Activated T-helper 1 cell treated with anti-CD3 and anti-CD28 coated beads, Interleukin-12 subunit alpha, Interleukin-12 subunit beta, Interleukin-2, Interleukin-4 antibody, amounts not matched to agents 30 ng/mL and 10 ng/mL and 1 ng/mL, durations not matched to agents 14 hours and 24 hours and 36 hours (primary cell): ENCODE measurements around the gene SLC27A4. TPM values are rescaled to one million over a fixed set of nuclear protein-coding genes. Genes with fewer than 3 reads are reported as not detected.

Experiments
- DNase-seq: peaks from one replicate; pipeline ENCODE4 v3.0.0; 2021; ENCODE audit warnings: low spot score
- H3K27ac Mint-ChIP-seq: one replicate; pipeline ENCODE4 v1.8.0; 2021; ENCODE audit warnings: mild to moderate bottlenecking, mixed read lengths
- H3K27me3 Mint-ChIP-seq: one replicate; pipeline ENCODE4 v1.8.0; 2022; ENCODE audit warnings: mild to moderate bottlenecking, moderate library complexity, mixed read lengths; ENCODE audit not compliant: insufficient read depth
- H3K36me3 Mint-ChIP-seq: one replicate; pipeline ENCODE4 v1.8.0; 2021; ENCODE audit warnings: low read depth, mixed read lengths
- H3K4me1 Mint-ChIP-seq: one replicate; pipeline ENCODE4 v1.8.0; 2021; ENCODE audit warnings: low read depth, mixed read lengths
- H3K4me3 Mint-ChIP-seq: one replicate; pipeline ENCODE4 v1.8.0; 2021; ENCODE audit warnings: mild to moderate bottlenecking, moderate library complexity, mixed read lengths
- H3K9me3 Mint-ChIP-seq: one replicate; pipeline ENCODE4 v1.8.0; 2021; ENCODE audit warnings: mixed read lengths
- intact Hi-C: fragments of 100-400 bp; cut with micrococcal nuclease; formaldehyde crosslinking; loops from one replicate; pipeline ENCODE4 v1.15.1; 2024
- total RNA-seq: library from RNA; stranded (reverse); gene quantifications from 2 replicates; pipeline ENCODE4 v1.2.3, GENCODE V29; 2022

Gene SLC27A4
- total RNA-seq, 1 donor from 2014 or later, result 43.2 TPM

GRCh38 chr9:128374221-128374675 is 33.9 kb downstream of the SLC27A4 start:
- intact Hi-C loops, result loop anchor here (5.0 kb wide), 1 partner anchor 1428 kb away; the partner anchor contains the start of gene TOR1B
- Mint-ChIP-seq H3K27ac (no peak overlapping the region), H3K9me3 (no peaks in the 10 kb centered on the region), H3K4me1 (peaks cover 33% of the 10 kb centered on the region), H3K36me3 (peaks cover 18% of the 10 kb centered on the region), H3K4me3 (no peak overlapping the region), H3K27me3 (no peaks in the 10 kb centered on the region)
- DNase-seq, result no peak

- H3K4me3 Mint-ChIP-seq, result no peak overlapping the region
- H3K27ac Mint-ChIP-seq, result no peak overlapping the region
Observed at GRCh38 chr9:128375865-128376264, 35.5 kb downstream of the SLC27A4 start.

GRCh38 chr9:128382261-128382660 is 41.9 kb downstream of the SLC27A4 start:
- Mint-ChIP-seq H3K4me1 (no peaks in the 10 kb centered on the region), H3K36me3 (peaks cover 11% of the 10 kb centered on the region), H3K9me3 (no peaks in the 10 kb centered on the region), H3K27me3 (no peaks in the 10 kb centered on the region), H3K27ac (no peak overlapping the region), H3K4me3 (no peak overlapping the region)
- intact Hi-C loops, result no loop called here
- DNase-seq, result no peak

More at GRCh38 chr9:128375865-128376264, 35.5 kb downstream of the SLC27A4 start:
- no peak for DNase-seq
- intact Hi-C loops, result no loop called here
- Mint-ChIP-seq H3K9me3 (no peaks in the 10 kb centered on the region), H3K4me1 (peaks cover 23% of the 10 kb centered on the region), H3K27me3 (no peaks in the 10 kb centered on the region), H3K36me3 (peaks cover 22% of the 10 kb centered on the region)

- Mint-ChIP-seq H3K27me3 (no peaks in the 10 kb centered on the region), H3K36me3 (peaks cover 11% of the 10 kb centered on the region), H3K4me3 (no peak overlapping the region), H3K4me1 (no peaks in the 10 kb centered on the region), H3K9me3 (no peaks in the 10 kb centered on the region), H3K27ac (no peak overlapping the region)
- DNase-seq, result no peak
- intact Hi-C loops, result no loop called here
Observed at GRCh38 chr9:128383007-128383753, 42.9 kb downstream of the SLC27A4 start.

- Mint-ChIP-seq H3K27me3 (no peaks in the 10 kb centered on the region), H3K27ac (no peak overlapping the region), H3K9me3 (no peaks in the 10 kb centered on the region), H3K4me1 (no peaks in the 10 kb centered on the region), H3K36me3 (peaks cover 9% of the 10 kb centered on the region), H3K4me3 (no peak overlapping the region)
- intact Hi-C loops, result no loop called here
- DNase-seq, result no peak
Observed at GRCh38 chr9:128383791-128384190, 43.5 kb downstream of the SLC27A4 start.

GRCh38 chr9:128384801-128385495 is 44.6 kb downstream of the SLC27A4 start:
- Mint-ChIP-seq H3K27ac (no peak overlapping the region), H3K9me3 (no peaks in the 10 kb centered on the region), H3K27me3 (no peaks in the 10 kb centered on the region), H3K36me3 (peaks cover 8% of the 10 kb centered on the region), H3K4me3 (no peak overlapping the region), H3K4me1 (no peaks in the 10 kb centered on the region)
- DNase-seq, result no peak
- intact Hi-C loops, result no loop called here

- Mint-ChIP-seq H3K27ac (no peak overlapping the region), H3K4me3 (no peak overlapping the region), H3K9me3 (no peaks in the 10 kb centered on the region), H3K36me3 (peaks cover 5% of the 10 kb centered on the region), H3K4me1 (no peaks in the 10 kb centered on the region), H3K27me3 (no peaks in the 10 kb centered on the region)
- no peak for DNase-seq
- intact Hi-C loops, result no loop called here
Observed at GRCh38 chr9:128385496-128386460, 45.5 kb downstream of the SLC27A4 start.

GRCh38 chr9:128388150-128388549 is 47.8 kb downstream of the SLC27A4 start:
- Mint-ChIP-seq H3K27ac (no peak overlapping the region), H3K27me3 (no peaks in the 10 kb centered on the region), H3K4me3 (no peak overlapping the region), H3K9me3 (no peaks in the 10 kb centered on the region), H3K36me3 (peaks cover 9% of the 10 kb centered on the region), H3K4me1 (no peaks in the 10 kb centered on the region)
- DNase-seq, result no peak
- intact Hi-C loops, result no loop called here

GRCh38 chr9:128389395-128390149 is 49.2 kb downstream of the SLC27A4 start:
- intact Hi-C loops, result no loop called here
- H3K9me3 Mint-ChIP-seq, result no peaks in the 10 kb centered on the region
- H3K27me3 Mint-ChIP-seq, result no peaks in the 10 kb centered on the region
- peaks cover 12% of the 10 kb centered on the region for H3K36me3 Mint-ChIP-seq
- no peaks in the 10 kb centered on the region for H3K4me1 Mint-ChIP-seq
- H3K27ac Mint-ChIP-seq, result no peak overlapping the region
- H3K4me3 Mint-ChIP-seq, result no peak overlapping the region
- no peak for DNase-seq

GRCh38 chr9:128390150-128390812 is 50.0 kb downstream of the SLC27A4 start:
- intact Hi-C loops, result no loop called here
- no peaks in the 10 kb centered on the region for H3K4me1 Mint-ChIP-seq
- no peaks in the 10 kb centered on the region for H3K27me3 Mint-ChIP-seq
- H3K9me3 Mint-ChIP-seq, result no peaks in the 10 kb centered on the region
- H3K4me3 Mint-ChIP-seq, result no peak overlapping the region
- peaks cover 9% of the 10 kb centered on the region for H3K36me3 Mint-ChIP-seq
- DNase-seq, result no peak
- no peak overlapping the region for H3K27ac Mint-ChIP-seq

- no peaks in the 10 kb centered on the region for H3K9me3 Mint-ChIP-seq
- intact Hi-C loops, result no loop called here
- no peaks in the 10 kb centered on the region for H3K4me1 Mint-ChIP-seq
- no peaks in the 10 kb centered on the region for H3K27me3 Mint-ChIP-seq
- peaks cover 9% of the 10 kb centered on the region for H3K36me3 Mint-ChIP-seq
- no peak for DNase-seq
- H3K27ac Mint-ChIP-seq, result no peak overlapping the region
- no peak overlapping the region for H3K4me3 Mint-ChIP-seq
Observed at GRCh38 chr9:128390813-128391711, 50.7 kb downstream of the SLC27A4 start.
